NT2/D1 (cell line): ENCODE measurements around the gene C11orf58.

Experiments
- DNase-seq: peaks from one replicate; pipeline ENCODE4 v3.0.0-alpha.2; 2011; ENCODE audit warnings: low read depth, low spot score
- H3K27me3 ChIP-seq: 2 replicates; pipeline ENCODE4 v1.6.0; 2011; ENCODE audit warnings: mild to moderate bottlenecking; ENCODE audit not compliant: insufficient read length, insufficient read depth
- H3K36me3 ChIP-seq: 2 replicates; pipeline ENCODE4 v1.6.1; 2011; ENCODE audit warnings: mild to moderate bottlenecking, low read length, mixed read lengths; ENCODE audit not compliant: insufficient read depth, insufficient read length
- H3K4me1 ChIP-seq: 2 replicates; pipeline ENCODE4 v1.5.1; 2011; ENCODE audit not compliant: insufficient read depth, insufficient read length
- H3K4me3 ChIP-seq: 2 replicates; pipeline ENCODE4 v1.5.1; 2011; ENCODE audit warnings: low read depth; ENCODE audit not compliant: insufficient read length
- H3K9ac ChIP-seq: 2 replicates; pipeline ENCODE4 v1.6.0; 2011; ENCODE audit warnings: low read depth; ENCODE audit not compliant: insufficient read length
- H3K9me3 ChIP-seq: 2 replicates; pipeline ENCODE4 v1.5.1; 2011; ENCODE audit warnings: mild to moderate bottlenecking, low read length; ENCODE audit not compliant: insufficient read depth
- SUZ12 ChIP-seq: IDR thresholded peaks from 2 replicates; pipeline ENCODE4 v1.6.1; 2011; ENCODE audit not compliant: insufficient read length, insufficient read depth; ENCODE audit errors: extremely low read depth
- YY1 ChIP-seq: IDR thresholded peaks from 2 replicates; pipeline ENCODE4 v1.6.1; 2011; ENCODE audit not compliant: insufficient read length, insufficient read depth
- ZNF274 ChIP-seq: IDR thresholded peaks from 2 replicates; pipeline ENCODE4 v1.6.1; 2011; ENCODE audit warnings: mild to moderate bottlenecking, low read depth, low read length

C11orf58 gene

DNA sequence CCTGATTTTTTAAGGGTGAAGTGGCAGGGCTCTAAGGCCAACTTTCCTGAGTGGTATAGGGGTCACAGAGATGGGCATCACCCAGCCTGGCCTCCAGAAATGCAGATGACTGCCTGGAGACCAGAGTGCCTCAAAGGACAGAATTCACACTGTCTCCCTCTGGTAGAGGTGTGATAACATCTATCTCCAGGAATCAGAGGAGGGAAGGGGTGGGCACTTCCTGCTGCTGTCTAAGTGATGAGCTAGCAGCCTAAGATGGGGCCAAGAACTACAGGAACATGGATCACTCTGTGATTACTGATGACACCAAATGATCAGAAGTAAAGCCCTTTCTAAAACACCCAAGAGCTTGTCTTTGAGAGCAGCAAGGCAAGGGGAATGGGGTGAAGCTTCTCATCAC lies 61.9 kb downstream of the C11orf58 start:
- DNase-seq: no peak
- H3K9me3 ChIP-seq: no peaks in the 10 kb centered on the region
- no peaks in the 10 kb centered on the region for H3K27me3 ChIP-seq
- H3K4me1 ChIP-seq: no peaks in the 10 kb centered on the region
- TF ChIP-seq SUZ12 (no peak), YY1 (no peak), ZNF274 (no peak)
- H3K36me3 ChIP-seq: peaks cover 3% of the 10 kb centered on the region
- H3K9ac ChIP-seq: no peak overlapping the region
- H3K4me3 ChIP-seq: no peak overlapping the region

DNA sequence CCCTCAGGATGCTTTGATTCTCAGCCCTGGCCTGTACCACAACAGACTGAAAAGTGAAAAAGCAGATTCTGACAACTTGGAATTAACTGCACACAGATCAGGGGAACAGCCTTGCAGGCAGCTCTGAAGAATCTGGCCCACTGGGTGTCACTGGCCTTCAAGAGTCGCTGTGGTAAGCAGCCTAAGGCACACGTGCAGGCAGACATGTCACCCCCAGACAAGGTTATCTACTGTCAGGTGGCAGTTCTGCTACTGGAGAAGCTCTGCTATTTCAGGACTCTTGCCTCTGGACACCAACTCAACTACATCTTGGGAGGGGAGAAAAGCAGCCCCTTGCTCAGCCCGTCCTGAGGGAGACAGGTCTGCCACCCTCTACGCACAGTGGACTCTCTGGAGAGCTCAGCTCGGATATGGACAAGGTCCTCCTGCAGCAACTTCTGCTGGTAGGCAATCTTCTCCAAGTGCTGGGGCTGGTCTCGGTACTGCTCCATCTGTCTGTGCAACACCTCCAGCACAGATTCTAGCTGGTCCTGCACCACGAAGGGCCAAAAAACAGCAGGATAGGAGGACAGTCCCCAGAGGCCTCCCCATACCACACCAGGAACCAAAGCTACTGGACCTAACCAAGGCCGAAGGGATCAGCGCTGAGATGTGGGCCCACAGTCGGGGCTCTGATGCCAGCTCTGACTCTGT lies 63.0 kb downstream of the C11orf58 start:
- DNase-seq: no peak
- Histone ChIP-seq H3K4me3 (no peak overlapping the region), H3K36me3 (peaks cover 3% of the 10 kb centered on the region), H3K27me3 (no peaks in the 10 kb centered on the region), H3K9ac (no peak overlapping the region), H3K4me1 (no peaks in the 10 kb centered on the region), H3K9me3 (no peaks in the 10 kb centered on the region)
- TF ChIP-seq ZNF274 (no peak), YY1 (no peak), SUZ12 (no peak)

DNA sequence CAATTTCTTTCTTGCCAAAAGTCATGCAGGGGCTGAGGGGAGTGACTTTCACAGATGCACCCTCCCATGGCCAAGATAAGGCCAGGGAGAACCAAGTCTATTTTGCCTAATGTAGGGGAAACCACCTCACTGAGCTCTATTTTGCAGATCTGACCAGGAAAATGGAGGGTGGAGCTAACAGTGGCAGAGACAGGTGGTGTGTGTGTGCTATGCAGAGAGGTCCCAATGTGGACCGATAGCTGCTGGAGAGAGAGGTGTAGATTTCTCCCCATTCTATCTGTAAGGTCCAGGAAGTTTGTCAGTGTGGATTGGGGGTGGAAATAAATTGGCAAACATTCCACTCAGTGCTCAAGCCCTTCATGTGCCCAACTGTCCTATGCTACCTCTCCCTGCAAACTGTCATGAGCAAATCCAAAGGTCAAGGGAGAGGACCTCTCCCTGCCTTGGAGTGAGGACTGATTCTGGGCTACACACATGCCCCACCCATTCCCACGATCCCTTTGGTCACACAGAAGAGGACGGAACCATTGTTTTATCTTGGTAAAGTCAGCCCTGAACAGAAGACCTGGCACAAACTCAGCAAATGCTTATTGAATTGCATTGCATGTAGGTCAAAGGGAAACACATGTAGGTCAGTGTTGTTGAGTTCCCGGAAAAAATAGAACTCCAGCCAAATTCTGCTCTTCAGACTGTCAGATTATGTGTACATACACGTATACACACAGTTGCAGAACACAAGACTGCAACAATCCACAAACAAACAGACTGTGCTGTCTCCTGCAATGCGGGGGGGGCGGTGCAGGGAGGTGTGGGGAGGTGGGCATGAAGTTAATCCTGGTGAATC lies 65.9 kb downstream of the C11orf58 start:
- TF ChIP-seq YY1 (no peak), ZNF274 (no peak), SUZ12 (no peak)
- H3K27me3 ChIP-seq: no peaks in the 10 kb centered on the region
- DNase-seq: no peak

GRCh38 chr11:16805938-16806337 lies 67.5 kb downstream of the C11orf58 start:
- DNase-seq: no peak
- Histone ChIP-seq H3K36me3 (peaks cover 3% of the 10 kb centered on the region), H3K9ac (no peak overlapping the region), H3K9me3 (no peaks in the 10 kb centered on the region), H3K4me1 (peaks cover 3% of the 10 kb centered on the region), H3K4me3 (no peak overlapping the region), H3K27me3 (no peaks in the 10 kb centered on the region)
- TF ChIP-seq SUZ12 (no peak), YY1 (no peak), ZNF274 (no peak)

More for the DNA sequence above, 65.9 kb downstream of the C11orf58 start:
- Histone ChIP-seq H3K4me3 (no peak overlapping the region), H3K36me3 (peaks cover 3% of the 10 kb centered on the region), H3K9me3 (no peaks in the 10 kb centered on the region), H3K9ac (no peak overlapping the region), H3K4me1 (peaks cover 3% of the 10 kb centered on the region)

- TF ChIP-seq ZNF274: no peak
- TF ChIP-seq YY1: no peak
- no peak for TF ChIP-seq SUZ12
- Histone ChIP-seq H3K4me3 (no peak overlapping the region), H3K9ac (no peak overlapping the region), H3K36me3 (peaks cover 3% of the 10 kb centered on the region), H3K4me1 (peaks cover 8% of the 10 kb centered on the region), H3K9me3 (no peaks in the 10 kb centered on the region), H3K27me3 (no peaks in the 10 kb centered on the region)
- DNase-seq: no peak
Measured at GRCh38 chr11:16806791-16807190, 68.3 kb downstream of the C11orf58 start.

GRCh38 chr11:16807306-16807705 lies 68.9 kb downstream of the C11orf58 start:
- no peak overlapping the region for H3K9ac ChIP-seq
- H3K27me3 ChIP-seq: no peaks in the 10 kb centered on the region
- peaks cover 8% of the 10 kb centered on the region for H3K4me1 ChIP-seq
- TF ChIP-seq SUZ12 (no peak), ZNF274 (no peak), YY1 (no peak)
- H3K36me3 ChIP-seq: peaks cover 3% of the 10 kb centered on the region
- no peak overlapping the region for H3K4me3 ChIP-seq
- H3K9me3 ChIP-seq: no peaks in the 10 kb centered on the region
- no peak for DNase-seq
